ENCODE measurements around the gene PEPD. TPM values are rescaled to one million over a fixed set of nuclear protein-coding genes. Genes with fewer than 3 reads are reported as not detected.

Gene PEPD
- total and polyA plus RNA-seq, 2 of the 4 experiments (the other 2 are of a cell fraction) = 36.7 to 88.4 TPM

GRCh38 chr19:33514885-33515551, 6.6 kb downstream of the PEPD start:
- no peak overlapping the region for H2AFZ ChIP-seq (replicated peaks; ENCODE audit: low read length, poor library complexity)
- H2AK5ac ChIP-seq (ENCODE audit: low read depth, low read length) = no peak overlapping the region
- H2AK9ac ChIP-seq (replicated peaks; ENCODE audit: low read depth, low read length, poor library complexity) = no peak overlapping the region
- H3K9me1 ChIP-seq (ENCODE audit: insufficient read depth, low read length) = no peaks in the 10 kb centered on the region; the same call in 1 of the 2 replicates
- no peak overlapping the region for H3K23ac ChIP-seq (ENCODE audit: low read depth, low read length)
- intact Hi-C loops (cut with micrococcal nuclease) = no loop called here
- no peak overlapping the region for H4K91ac ChIP-seq (ENCODE audit: insufficient read depth, low read depth, low read length)
- peaks cover 3% of the 10 kb centered on the region; the same call in 1 of the 2 replicates for H3K36me3 ChIP-seq (ENCODE audit: control insufficient read depth, insufficient read depth, low read length)
- TF ChIP-seq MAZ (IDR thresholded peaks at IDR 0.05; ENCODE audit: borderline replicate concordance, low read depth, low read length) (no peak), MAFK (IDR thresholded peaks at IDR 0.05; ENCODE audit: low read depth, low read length) (no peak), BHLHE40 (IDR thresholded peaks at IDR 0.05; ENCODE audit: low read depth, low read length) (no peak)
- DNase-seq = peak; percentile 32
- no peak overlapping the region for H4K5ac ChIP-seq (ENCODE audit: low read depth, low read length)
- H3K4ac ChIP-seq (ENCODE audit: low read depth, low read length) = no peak overlapping the region
- no peak overlapping the region for H2BK20ac ChIP-seq (ENCODE audit: low read depth, low read length)
- peaks cover 7 to 36% of the 10 kb centered on the region in 2 experiments for H3K79me1 ChIP-seq (ENCODE audit: low read depth in 1 of 2, low read length in 2 of 2)
- WGBS, 2 experiments (ENCODE audit: extremely low coverage in 2 of 2, insufficient read length in 1 of 2) = 78% methylated on average over 6 of the region's 25 CpGs; no CpG with 5 or more reads in 1 of the 2 experiments
- no peaks in the 10 kb centered on the region for H3K4me1 ChIP-seq (ENCODE audit: control insufficient read depth, insufficient read depth, low read length)
- BruUV-seq (replicated peaks) = no TSS peak
- H3K4me2 ChIP-seq (ENCODE audit: low read depth, low read length) = no peak overlapping the region
- H2BK120ac ChIP-seq (ENCODE audit: low read depth, low read length) = no peak overlapping the region
- in situ Hi-C loops (cut with MboI; ENCODE audit: low sequenced_read_pairs) = no loop called here
- no peak overlapping the region for H3K56ac ChIP-seq (ENCODE audit: extremely low read depth, insufficient read depth, low read length)
- H4K8ac ChIP-seq (ENCODE audit: low read depth in 2 of 2, low read length in 2 of 2) = no peak overlapping the region
- no peak overlapping the region for H2BK15ac ChIP-seq (ENCODE audit: low read depth, low read length)
- H3K9ac ChIP-seq (ENCODE audit: low read depth, low read length) = no peak overlapping the region
- CTCF ChIA-PET = no interaction called here
- dilution Hi-C loops (cut with HindIII; ENCODE audit: low sequenced_read_pairs, unreplicated experiment) = no loop called here
- H3K18ac ChIP-seq (ENCODE audit: low read depth, low read length) = no peak overlapping the region
- H3K4me3 ChIP-seq (ENCODE audit: insufficient read depth, low read depth, low read length) = no peak overlapping the region
- POLR2A ChIA-PET (ENCODE audit: unreplicated experiment) = no interaction called here
- no peaks in the 10 kb centered on the region for H3K27me3 ChIP-seq (ENCODE audit: control insufficient read depth, insufficient read depth, low read length)
- no peak overlapping the region for H3K14ac ChIP-seq (replicated peaks; ENCODE audit: low read depth, low read length)
- H4K20me1 ChIP-seq (ENCODE audit: insufficient read depth, low read length) = peaks cover 23% of the 10 kb centered on the region
- H3K9me3 ChIP-seq (ENCODE audit: control insufficient read depth, insufficient read depth, low read length) = no peaks in the 10 kb centered on the region
- ATAC-seq (ENCODE audit: low read depth) = peak; percentile 35
- no peak overlapping the region for H2BK5ac ChIP-seq (ENCODE audit: low read depth, low read length, poor library complexity, severe bottlenecking)
- H3K27ac ChIP-seq (ENCODE audit: insufficient read depth, low read length) = no peak overlapping the region
